GM21529 (cell line): ENCODE measurements around the gene KCNRG.
"Not testable (repeated sequence)": the region's sequence is repeated elsewhere in the genome, so short reads cannot be mapped to it uniquely, and the experiment has no call there.

Experiments
- ATAC-seq: cut with Tn5 transposase; IDR thresholded peaks from one replicate; pipeline ENCODE4 v1.9.1; 2021; ENCODE audit not compliant: unreplicated experiment

Gene KCNRG

GRCh38 chr13:50011461-50011860 is 3.8 kb upstream of the KCNRG start:
- no peak for ATAC-seq

DNA sequence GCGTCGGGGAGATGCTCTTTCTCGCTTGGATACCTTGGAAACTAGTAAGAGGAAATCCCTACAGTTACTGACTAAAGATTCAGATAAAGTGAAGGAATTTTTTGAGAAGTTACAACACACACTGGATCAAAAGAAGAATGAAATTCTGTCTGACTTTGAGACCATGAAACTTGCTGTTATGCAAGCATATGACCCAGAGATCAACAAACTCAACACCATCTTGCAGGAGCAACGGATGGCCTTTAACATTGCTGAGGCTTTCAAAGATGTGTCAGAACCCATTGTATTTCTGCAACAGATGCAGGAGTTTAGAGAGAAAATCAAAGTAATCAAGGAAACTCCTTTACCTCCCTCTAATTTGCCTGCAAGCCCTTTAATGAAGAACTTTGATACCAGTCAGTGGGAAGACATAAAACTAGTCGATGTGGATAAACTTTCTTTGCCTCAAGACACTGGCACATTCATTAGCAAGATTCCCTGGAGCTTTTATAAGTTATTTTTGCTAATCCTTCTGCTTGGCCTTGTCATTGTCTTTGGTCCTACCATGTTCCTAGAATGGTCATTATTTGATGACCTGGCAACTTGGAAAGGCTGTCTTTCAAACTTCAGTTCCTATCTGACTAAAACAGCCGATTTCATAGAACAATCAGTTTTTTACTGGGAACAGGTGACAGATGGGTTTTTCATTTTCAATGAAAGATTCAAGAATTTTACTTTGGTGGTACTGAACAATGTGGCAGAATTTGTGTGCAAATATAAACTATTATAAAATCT is 2.7 kb upstream of the KCNRG start:
- ATAC-seq, result no peak

DNA sequence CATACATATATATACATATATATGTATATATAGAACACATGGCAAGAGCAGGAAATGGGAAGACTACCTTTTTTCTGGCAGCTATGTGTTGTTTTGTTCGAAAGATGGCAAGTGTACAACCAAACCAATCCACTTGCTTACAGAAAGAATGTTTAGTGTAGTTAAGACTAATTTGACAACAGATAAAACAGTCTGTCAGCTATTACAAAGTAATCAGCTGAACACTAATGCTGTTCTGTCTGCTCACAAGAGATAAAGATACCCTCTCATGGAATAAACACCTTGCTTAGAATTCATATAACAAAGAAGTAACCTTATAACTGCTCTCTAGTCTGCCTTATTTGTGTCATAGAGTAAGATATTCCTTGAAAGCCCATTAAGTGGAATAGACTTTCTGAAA is 858 bp upstream of the KCNRG start:
- ATAC-seq, result no peak

- no peak for ATAC-seq
These were observed 506 bp downstream of the KCNRG start for GRCh38 chr13:50015750-50016149.

GRCh38 chr13:50016444-50016843 is 1.2 kb downstream of the KCNRG start:
- ATAC-seq, result no peak

DNA sequence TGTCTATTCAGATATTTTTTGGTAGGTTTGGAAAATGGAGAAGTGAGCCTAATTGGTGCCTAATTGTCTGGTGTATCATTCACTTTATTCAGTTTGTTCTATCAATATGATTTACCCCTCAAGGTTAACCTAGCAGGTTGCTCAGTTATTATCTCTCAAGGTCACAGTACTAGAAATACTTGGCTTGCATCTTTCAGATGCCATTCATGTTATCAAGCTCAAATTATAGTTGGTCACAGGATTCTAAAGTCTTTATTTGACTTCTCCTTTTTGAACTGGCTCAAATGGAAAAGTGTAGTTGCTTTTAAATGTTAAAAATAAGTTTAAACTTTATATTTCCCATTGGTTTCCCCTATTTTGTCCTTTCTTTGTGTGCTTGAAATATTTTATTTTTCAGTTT is 2.6 kb downstream of the KCNRG start:
- no peak for ATAC-seq

- no peak for ATAC-seq
These were observed 10.2 kb downstream of the KCNRG start for GRCh38 chr13:50025436-50025835.

DNA sequence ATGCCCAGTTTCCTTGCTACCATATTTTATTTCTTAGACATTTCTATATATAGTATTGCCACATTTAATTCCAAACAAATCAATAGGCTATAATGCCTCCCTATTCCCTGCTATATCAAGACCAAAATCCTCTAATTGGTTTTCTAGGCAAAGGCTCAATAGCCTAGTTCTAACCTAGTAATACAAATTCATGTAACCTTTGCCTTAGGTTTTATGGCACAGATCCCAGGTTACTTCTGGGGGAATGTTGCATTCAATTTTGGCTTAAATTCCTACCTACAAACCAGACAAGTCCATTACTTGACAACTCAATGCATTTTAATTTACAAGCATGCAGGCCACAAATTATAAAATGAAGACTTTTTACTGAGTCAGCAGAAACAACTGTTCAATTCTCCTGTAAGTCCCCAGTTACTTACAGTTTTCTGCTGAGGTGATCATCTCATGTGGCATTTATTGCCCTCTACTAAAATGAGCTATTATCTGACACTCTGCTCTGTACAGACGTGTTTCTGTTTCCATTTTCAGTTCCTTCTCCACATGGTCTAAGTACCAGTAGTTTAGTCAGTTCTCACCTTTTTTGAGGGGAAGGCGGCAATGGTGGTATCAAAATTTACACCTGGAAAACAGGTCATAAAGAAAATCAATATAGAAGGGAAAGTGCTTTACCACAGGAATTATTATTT is 11.7 kb downstream of the KCNRG start:
- ATAC-seq, result peak; percentile 100

DNA sequence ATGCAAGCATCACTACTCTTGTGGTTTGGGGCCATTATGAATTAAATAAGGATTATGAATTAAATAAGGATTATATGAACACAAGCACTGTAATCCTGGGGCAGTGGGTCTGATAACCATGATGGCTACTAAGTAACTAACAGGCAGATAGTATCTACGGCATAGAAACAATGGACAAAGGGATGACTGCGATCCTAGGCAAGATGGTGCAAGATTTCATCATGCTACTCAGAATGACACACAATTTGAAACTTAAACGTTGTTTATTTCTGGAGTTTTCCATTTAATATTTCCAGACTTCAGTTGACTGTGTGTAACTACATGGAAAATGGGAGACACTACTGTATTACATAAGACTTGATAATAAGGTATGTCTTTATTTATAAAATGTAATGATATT is 15.1 kb downstream of the KCNRG start:
- ATAC-seq, result no peak

GRCh38 chr13:50033725-50034124 is 18.5 kb downstream of the KCNRG start:
- no peak for ATAC-seq

DNA sequence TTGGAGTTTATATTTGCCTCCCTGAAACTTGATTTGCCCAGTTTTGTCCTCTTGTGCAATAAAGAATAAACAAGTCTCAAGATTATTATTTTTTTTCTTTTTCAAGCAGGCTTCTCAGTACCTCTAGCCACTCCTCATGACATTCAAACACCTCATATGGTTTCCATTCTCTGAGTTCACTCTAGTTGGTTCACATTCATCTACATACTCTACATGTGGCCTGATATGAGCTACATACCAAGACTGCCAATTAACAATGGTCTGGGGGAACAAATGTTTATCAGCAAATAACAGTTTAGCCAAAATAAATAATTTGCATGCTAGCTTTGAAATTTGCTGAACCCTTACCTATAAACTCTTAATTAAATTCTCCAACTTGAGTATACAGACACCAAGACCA is 22.5 kb downstream of the KCNRG start:
- ATAC-seq, result no peak

GRCh38 chr13:50038266-50038665 is 23.0 kb downstream of the KCNRG start:
- ATAC-seq, result no peak

DNA sequence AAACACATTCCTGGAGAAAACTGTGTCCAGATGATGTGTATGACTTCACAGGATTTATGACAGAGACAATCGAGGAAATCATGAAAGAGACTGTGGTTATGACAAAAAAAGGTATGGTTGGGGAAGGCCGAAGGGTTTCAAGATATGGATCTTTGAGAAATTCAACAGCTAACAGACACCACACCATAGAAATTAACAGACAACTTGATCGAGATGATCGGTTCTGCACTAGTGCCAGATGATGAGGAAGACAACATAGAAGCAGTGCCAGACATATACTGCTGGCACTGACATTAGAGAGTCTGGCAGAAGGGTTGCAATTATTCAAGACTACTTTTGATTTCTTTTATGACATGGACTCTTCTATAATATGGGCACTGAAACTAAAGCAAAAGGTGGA is 37.2 kb downstream of the KCNRG start:
- ATAC-seq, result no peak

GRCh38 chr13:50053844-50054243 is 38.6 kb downstream of the KCNRG start:
- no peak for ATAC-seq

GRCh38 chr13:50055454-50055853 is 40.2 kb downstream of the KCNRG start:
- ATAC-seq, result no peak

- ATAC-seq, result no peak
These were observed 45.5 kb downstream of the KCNRG start for GRCh38 chr13:50060718-50061117.

DNA sequence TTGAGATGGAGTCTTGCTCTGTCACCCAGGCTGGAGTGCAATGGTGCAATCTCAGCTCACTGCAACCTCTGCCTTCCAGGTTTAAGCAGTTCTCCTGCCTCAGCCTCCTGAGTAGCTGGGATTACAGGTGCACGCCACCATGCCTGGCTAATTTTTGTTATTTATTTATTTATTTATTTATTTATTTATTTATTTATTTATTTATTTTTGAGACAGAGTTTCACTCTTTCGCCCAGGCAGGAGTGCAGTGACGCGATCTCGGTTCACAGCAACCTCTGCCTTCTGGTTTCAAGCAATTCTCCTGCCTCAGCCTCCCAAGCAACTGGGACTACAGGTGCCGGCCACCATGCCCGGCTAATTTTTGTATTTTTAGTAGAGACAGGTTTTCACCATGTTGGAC is 47.1 kb downstream of the KCNRG start:
- ATAC-seq, result not testable (repeated sequence)

DNA sequence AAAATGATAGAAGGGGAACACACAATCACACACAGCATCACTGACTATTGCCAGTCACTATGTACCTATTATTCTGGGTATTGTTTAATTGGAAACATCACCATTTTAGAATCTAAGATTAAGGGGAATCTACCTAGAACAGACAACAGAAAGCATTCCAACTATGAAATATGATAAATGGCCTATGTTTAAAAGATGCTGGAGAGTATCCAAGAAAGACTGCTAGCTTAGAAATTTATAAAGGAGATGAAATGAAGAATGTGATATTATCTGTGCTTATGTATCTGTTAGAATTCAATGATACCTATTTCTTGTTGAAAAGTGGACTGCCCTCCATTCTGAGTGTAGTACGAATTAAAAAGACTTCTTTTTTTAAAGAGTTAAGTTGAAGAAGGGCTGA is 50.5 kb downstream of the KCNRG start:
- ATAC-seq, result no peak

- ATAC-seq, result no peak
These were observed 53.3 kb downstream of the KCNRG start for GRCh38 chr13:50068508-50068907.

GRCh38 chr13:50069261-50069660 is 54.0 kb downstream of the KCNRG start:
- ATAC-seq, result no peak

DNA sequence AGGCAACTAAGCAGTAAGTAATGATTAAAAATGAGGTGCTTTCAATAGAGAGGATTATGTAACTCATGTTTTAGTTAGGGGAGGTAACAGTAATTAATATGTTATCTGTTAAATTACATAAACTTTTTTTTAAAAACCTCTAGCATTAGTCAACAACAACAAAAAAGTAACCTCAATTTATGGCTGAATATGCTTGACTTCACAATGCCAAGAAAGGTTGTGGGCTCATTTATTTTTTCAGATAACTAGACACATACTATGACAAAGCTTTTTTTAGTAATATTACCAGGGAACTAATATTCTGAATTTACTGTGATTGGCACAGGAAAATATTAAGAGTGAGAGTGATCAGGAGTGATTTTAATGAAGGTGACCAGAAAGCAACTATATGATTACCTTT is 54.9 kb downstream of the KCNRG start:
- ATAC-seq, result no peak
